ENCODE results near the gene TOR3A. TPM values are rescaled to one million over a fixed set of nuclear protein-coding genes. Genes with fewer than 3 reads are reported as not detected.

TOR3A gene
- total and polyA plus RNA-seq, 7 donors = 8.3 to 53.5 (median 38.8) TPM

- WGBS, 2 donors = 95 to 97% methylated on average over 2 of the region's 2 CpGs
- intact Hi-C loops (cut with DNase I) = no loop called here
- H3K27ac ChIP-seq = no peak overlapping the region
These were observed 25.9 kb upstream of the TOR3A start for GRCh38 chr1:179055937-179056336.

GRCh38 chr1:179058487-179059483, 23.1 kb upstream of the TOR3A start:
- DNase-seq = no peak
- H3K27me3 ChIP-seq = no peaks in the 10 kb centered on the region
- H3K4me3 ChIP-seq = no peak overlapping the region
- peaks cover 0 to 13% (median 9%) of the 10 kb centered on the region in 4 donors for H3K4me1 ChIP-seq
- no peaks in the 10 kb centered on the region for H3K9me3 ChIP-seq
- peak overlapping the region in 1 of 4 donors; percentile 11 for H3K27ac ChIP-seq
- TF ChIP-seq CTCF (IDR thresholded peaks at IDR 0.05) = no peak
- TF ChIP-seq EP300 (IDR thresholded peaks at IDR 0.05) = no peak
- TF ChIP-seq POLR2A (IDR thresholded peaks at IDR 0.05) = no peak
- no peak for TF ChIP-seq POLR2AphosphoS5 (IDR thresholded peaks at IDR 0.05)
- 96 to 98% methylated on average over 3 of the region's 3 CpGs for WGBS, 2 donors
- H3K36me3 ChIP-seq = peaks cover 0 to 24% (median under 1%) of the 10 kb centered on the region in 4 donors
- intact Hi-C loops (cut with DNase I) = no loop called here

More at GRCh38 chr1:179055937-179056336, 25.9 kb upstream of the TOR3A start:
- TF ChIP-seq POLR2A (IDR thresholded peaks at IDR 0.05) = no peak
- TF ChIP-seq EP300 (IDR thresholded peaks at IDR 0.05) = no peak
- TF ChIP-seq CTCF (IDR thresholded peaks at IDR 0.05) = no peak
- TF ChIP-seq POLR2AphosphoS5 (IDR thresholded peaks at IDR 0.05) = no peak
- Histone ChIP-seq H3K4me3 (no peak overlapping the region), H3K4me1 (peaks cover 0 to 13% (median 9%) of the 10 kb centered on the region in 4 donors), H3K36me3 (peaks cover 0 to 27% (median 0%) of the 10 kb centered on the region in 4 donors), H3K27me3 (no peaks in the 10 kb centered on the region), H3K9me3 (no peaks in the 10 kb centered on the region)
- DNase-seq = no peak

DNA sequence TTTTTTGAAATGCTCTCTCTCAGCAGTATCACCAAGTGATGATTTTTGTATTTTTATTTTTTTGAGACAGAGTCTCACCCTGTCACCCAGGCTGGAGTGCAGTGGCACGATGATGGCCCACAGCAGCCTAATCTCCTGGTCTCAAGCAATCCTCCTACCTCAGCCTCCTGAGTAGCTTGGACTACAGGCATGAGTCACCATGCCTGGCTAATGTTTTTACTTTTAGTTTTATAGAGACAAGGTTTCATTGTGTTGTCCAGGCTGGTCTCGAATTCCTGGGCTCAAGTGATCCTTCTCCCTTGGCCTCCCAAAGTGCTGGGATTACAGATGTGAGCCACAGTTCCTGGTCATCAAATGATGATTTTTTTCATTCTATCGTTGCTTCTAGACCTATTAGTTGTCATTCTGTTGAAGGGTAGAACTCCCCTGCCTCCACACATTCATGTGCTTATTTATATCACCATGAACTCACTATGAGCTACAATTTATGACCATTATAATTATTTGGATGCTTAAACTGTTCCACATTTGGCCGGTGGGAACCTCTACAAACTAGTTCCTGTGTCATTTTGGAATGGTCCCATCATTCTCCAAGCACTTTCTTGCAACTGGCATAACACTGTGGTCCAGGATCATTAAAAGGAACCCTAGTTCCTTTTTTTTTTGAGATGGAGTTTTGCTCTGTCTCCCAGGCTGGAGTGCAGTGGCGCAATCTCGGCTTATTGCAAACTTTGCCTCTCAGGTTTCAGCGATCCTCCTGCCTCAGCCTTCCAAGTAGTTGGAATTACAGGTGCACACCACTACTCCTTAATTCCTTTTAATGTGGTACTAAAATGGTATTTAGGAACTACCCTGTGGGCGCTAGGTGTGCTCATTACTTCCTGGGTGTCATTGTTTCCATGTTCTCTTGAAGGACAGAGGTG, 20.2 kb upstream of the TOR3A start:
- TF ChIP-seq CTCF (IDR thresholded peaks at IDR 0.05) = no peak
- TF ChIP-seq EP300 (IDR thresholded peaks at IDR 0.05) = no peak
- no peak for TF ChIP-seq POLR2AphosphoS5 (IDR thresholded peaks at IDR 0.05)
- TF ChIP-seq POLR2A (IDR thresholded peaks at IDR 0.05) = no peak
- H3K4me1 ChIP-seq = peaks cover 0 to 13% (median 9%) of the 10 kb centered on the region in 4 donors
- no peak for DNase-seq
- H3K9me3 ChIP-seq = no peaks in the 10 kb centered on the region
- intact Hi-C loops (cut with DNase I) = no loop called here
- no peaks in the 10 kb centered on the region for H3K27me3 ChIP-seq
- H3K27ac ChIP-seq = peak overlapping the region in 1 of 4 donors; percentile 10
- WGBS, 2 donors = 94 to 97% methylated on average over 8 of the region's 8 CpGs
- no peak overlapping the region for H3K4me3 ChIP-seq
- H3K36me3 ChIP-seq = peaks cover 0 to 30% (median 14%) of the 10 kb centered on the region in 4 donors

DNA sequence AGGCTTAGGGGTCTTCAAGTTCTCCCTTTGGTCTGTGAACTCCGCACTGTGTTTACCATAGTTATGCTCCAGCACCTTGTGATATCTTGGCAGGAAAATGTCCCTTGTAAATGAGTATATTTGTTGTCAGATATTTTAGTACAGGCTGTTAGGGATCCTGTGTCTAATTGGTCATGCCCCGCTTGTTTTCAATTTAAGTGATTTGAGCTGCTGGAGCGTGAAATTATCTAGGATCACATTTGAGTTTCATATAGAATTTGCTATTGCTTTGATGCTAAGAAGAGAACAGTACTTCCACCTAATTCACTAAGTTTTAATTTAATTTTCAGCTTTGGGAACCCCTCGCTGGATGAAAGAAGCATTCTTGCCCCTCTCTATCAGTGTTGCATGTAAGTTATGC, 15.4 kb upstream of the TOR3A start:
- no peak overlapping the region for H3K4me3 ChIP-seq
- no peak overlapping the region for H3K27ac ChIP-seq
- WGBS, 2 donors = 98% methylated on average over 4 of the region's 4 CpGs
- no peaks in the 10 kb centered on the region for H3K9me3 ChIP-seq
- H3K36me3 ChIP-seq = peaks cover 0 to 68% (median 25%) of the 10 kb centered on the region in 4 donors
- intact Hi-C loops (cut with DNase I) = no loop called here
- no peaks in the 10 kb centered on the region for H3K4me1 ChIP-seq
- H3K27me3 ChIP-seq = no peaks in the 10 kb centered on the region
- TF ChIP-seq CTCF (IDR thresholded peaks at IDR 0.05) (no peak), POLR2AphosphoS5 (IDR thresholded peaks at IDR 0.05) (no peak), EP300 (IDR thresholded peaks at IDR 0.05) (no peak), POLR2A (IDR thresholded peaks at IDR 0.05) (no peak)
- no peak for DNase-seq
